ENCODE data around the gene CPEB3. TPM values are rescaled to one million over a fixed set of nuclear protein-coding genes. Genes with fewer than 3 reads are reported as not detected.

Gene CPEB3
- total RNA-seq, 6 experiments from 2014 or later = 5.7 to 46.5 (median 8.7) TPM

GRCh38 chr10:92066386-92066785, 224.5 kb downstream of the CPEB3 start:
- TF ChIP-seq POLR2A (IDR thresholded peaks at IDR 0.05) = no peak
- TF ChIP-seq, protein P1, sequence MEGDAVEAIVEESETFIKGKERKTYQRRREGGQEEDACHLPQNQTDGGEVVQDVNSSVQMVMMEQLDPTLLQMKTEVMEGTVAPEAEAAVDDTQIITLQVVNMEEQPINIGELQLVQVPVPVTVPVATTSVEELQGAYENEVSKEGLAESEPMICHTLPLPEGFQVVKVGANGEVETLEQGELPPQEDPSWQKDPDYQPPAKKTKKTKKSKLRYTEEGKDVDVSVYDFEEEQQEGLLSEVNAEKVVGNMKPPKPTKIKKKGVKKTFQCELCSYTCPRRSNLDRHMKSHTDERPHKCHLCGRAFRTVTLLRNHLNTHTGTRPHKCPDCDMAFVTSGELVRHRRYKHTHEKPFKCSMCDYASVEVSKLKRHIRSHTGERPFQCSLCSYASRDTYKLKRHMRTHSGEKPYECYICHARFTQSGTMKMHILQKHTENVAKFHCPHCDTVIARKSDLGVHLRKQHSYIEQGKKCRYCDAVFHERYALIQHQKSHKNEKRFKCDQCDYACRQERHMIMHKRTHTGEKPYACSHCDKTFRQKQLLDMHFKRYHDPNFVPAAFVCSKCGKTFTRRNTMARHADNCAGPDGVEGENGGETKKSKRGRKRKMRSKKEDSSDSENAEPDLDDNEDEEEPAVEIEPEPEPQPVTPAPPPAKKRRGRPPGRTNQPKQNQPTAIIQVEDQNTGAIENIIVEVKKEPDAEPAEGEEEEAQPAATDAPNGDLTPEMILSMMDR (IDR thresholded peaks at IDR 0.05) = no peak
- Histone ChIP-seq H3K36me3 (peaks cover 0 to 59% (median 2%) of the 10 kb centered on the region in 4 donors), H3K27ac (no peak overlapping the region), H3K27me3 (no peaks in the 10 kb centered on the region), H3K9me3 (no peaks in the 10 kb centered on the region), H3K4me1 (no peaks in the 10 kb centered on the region), H3K4me3 (no peak overlapping the region)
- intact Hi-C loops (cut with DNase I) = no loop called here
- WGBS (ENCODE audit: insufficient coverage, low coverage, low lambda C conversion rate, missing lambda C conversion rate) = 95% methylated on average over 4 of the region's 4 CpGs
- DNase-seq = no peak
- ATAC-seq = no peak

DNA sequence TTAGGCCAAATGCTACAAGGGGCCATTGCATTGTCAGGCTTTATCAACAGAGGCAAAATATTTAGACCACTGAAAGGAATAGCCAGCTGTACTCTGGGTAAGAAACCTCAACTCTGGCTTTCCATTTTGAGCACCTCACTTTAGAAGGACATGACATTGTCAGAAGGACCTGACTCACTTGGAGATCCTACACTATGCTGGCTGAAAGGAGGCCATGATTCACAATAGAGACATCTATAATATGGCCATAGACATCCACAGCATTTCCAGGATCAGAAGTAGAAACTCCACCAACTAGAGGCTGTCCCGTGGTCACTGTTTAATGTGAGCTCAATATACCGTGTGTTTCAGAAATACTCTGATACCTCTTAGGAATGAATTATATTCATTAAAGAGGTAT, 226.4 kb downstream of the CPEB3 start:
- H3K27ac ChIP-seq = no peak overlapping the region
- no peak overlapping the region for H3K4me3 ChIP-seq
- no peaks in the 10 kb centered on the region for H3K9me3 ChIP-seq
- ATAC-seq (no peak), DNase-seq (no peak)
- peaks cover 0 to 55% (median 2%) of the 10 kb centered on the region in 4 donors for H3K36me3 ChIP-seq
- TF ChIP-seq POLR2A (IDR thresholded peaks at IDR 0.05) = no peak
- TF ChIP-seq, protein P1 (IDR thresholded peaks at IDR 0.05) = no peak
- intact Hi-C loops (cut with DNase I) = no loop called here
- H3K4me1 ChIP-seq = peaks cover 0 to 2% (median 0%) of the 10 kb centered on the region in 4 donors
- WGBS (ENCODE audit: insufficient coverage, low coverage, low lambda C conversion rate, missing lambda C conversion rate) = 100% methylated on average over 2 of the region's 2 CpGs
- no peaks in the 10 kb centered on the region for H3K27me3 ChIP-seq

GRCh38 chr10:92062273-92062672, 228.6 kb downstream of the CPEB3 start:
- intact Hi-C loops (cut with DNase I) = no loop called here
- no peaks in the 10 kb centered on the region for H3K27me3 ChIP-seq
- TF ChIP-seq, protein P1 (IDR thresholded peaks at IDR 0.05) = no peak
- TF ChIP-seq POLR2A (IDR thresholded peaks at IDR 0.05) = no peak
- no peak overlapping the region for H3K4me3 ChIP-seq
- H3K4me1 ChIP-seq = peaks cover 0 to 13% (median 0%) of the 10 kb centered on the region in 4 donors
- H3K9me3 ChIP-seq = no peaks in the 10 kb centered on the region
- DNase-seq = no peak
- H3K36me3 ChIP-seq = peaks cover 0 to 50% (median 2%) of the 10 kb centered on the region in 4 donors
- ATAC-seq = no peak
- 100% methylated on average over 1 of the region's 1 CpG for WGBS (ENCODE audit: insufficient coverage, low coverage, low lambda C conversion rate, missing lambda C conversion rate)
- H3K27ac ChIP-seq = no peak overlapping the region

- DNase-seq = no peak
- Histone ChIP-seq H3K36me3 (peaks cover 0 to 75% (median 11%) of the 10 kb centered on the region in 4 donors), H3K27me3 (no peaks in the 10 kb centered on the region), H3K27ac (no peak overlapping the region), H3K4me1 (peaks cover 0 to 13% (median 0%) of the 10 kb centered on the region in 4 donors), H3K4me3 (no peak overlapping the region), H3K9me3 (no peaks in the 10 kb centered on the region)
- TF ChIP-seq POLR2A (IDR thresholded peaks at IDR 0.05) = no peak
- TF ChIP-seq, protein P1 (IDR thresholded peaks at IDR 0.05) = no peak
- ATAC-seq = no peak
- intact Hi-C loops (cut with DNase I) = no loop called here
Measured at GRCh38 chr10:92054807-92055206, 236.1 kb downstream of the CPEB3 start.

- H3K27ac ChIP-seq = no peak overlapping the region
- intact Hi-C loops (cut with DNase I) = no loop called here
- no peak for ATAC-seq
- H3K4me3 ChIP-seq = no peak overlapping the region
- TF ChIP-seq, protein P1 (IDR thresholded peaks at IDR 0.05) = no peak
- no peak for TF ChIP-seq POLR2A (IDR thresholded peaks at IDR 0.05)
- DNase-seq = no peak
- no peaks in the 10 kb centered on the region for H3K27me3 ChIP-seq
- H3K9me3 ChIP-seq = no peaks in the 10 kb centered on the region
- H3K4me1 ChIP-seq = peaks cover 0 to under 1% (median 0%) of the 10 kb centered on the region in 4 donors
- peaks cover 0 to 63% (median 11%) of the 10 kb centered on the region in 4 donors for H3K36me3 ChIP-seq
- WGBS (ENCODE audit: insufficient coverage, low coverage, low lambda C conversion rate, missing lambda C conversion rate) = 87% methylated on average over 3 of the region's 5 CpGs
Measured at GRCh38 chr10:92052741-92053140, 238.1 kb downstream of the CPEB3 start.
